OCI-LY1 (cell line): ENCODE results near the gene CHIT1.

Source experiments
- H2AFZ ChIP-seq: fragments of 200-600 bp; sonication (generic), shearing (Covaris generic); 2 replicates; pipeline ENCODE4 v1.6.0; 2014; ENCODE audit warnings: antibody characterized with exemption, mild to moderate bottlenecking, low read length
- H3F3A ChIP-seq: fragments of 200-600 bp; sonication (generic), shearing (Covaris generic); 2 replicates; pipeline ENCODE4 v1.6.0; 2014; ENCODE audit warnings: mild to moderate bottlenecking, antibody characterized with exemption, low read length, moderate library complexity; ENCODE audit not compliant: insufficient read depth
- H3K27ac ChIP-seq: fragments of 200-600 bp; sonication (generic); 2 replicates; pipeline ENCODE4 v1.5.1; 2014; ENCODE audit warnings: low read length, mixed run types, mild to moderate bottlenecking, low read depth; ENCODE audit not compliant: poor library complexity, severe bottlenecking
- H3K27me3 ChIP-seq: fragments of 200-600 bp; sonication (generic); 2 replicates; pipeline ENCODE4 v1.6.0; 2014; ENCODE audit warnings: antibody characterized with exemption, mild to moderate bottlenecking, low read length, moderate library complexity; ENCODE audit not compliant: insufficient read depth
- H3K36me3 ChIP-seq: fragments of 200-600 bp; sonication (generic); 2 replicates; pipeline ENCODE4 v1.6.1; 2014; ENCODE audit warnings: mild to moderate bottlenecking, antibody characterized with exemption, low read length, moderate library complexity, mixed read lengths; ENCODE audit not compliant: insufficient read depth
- H3K4me1 ChIP-seq: fragments of 200-600 bp; sonication (generic); 2 replicates; pipeline ENCODE4 v1.5.1; 2014; ENCODE audit warnings: mild to moderate bottlenecking, low read length, moderate library complexity; ENCODE audit not compliant: insufficient read depth, severe bottlenecking
- H3K4me2 ChIP-seq: fragments of 200-600 bp; sonication (generic), shearing (Covaris generic); 2 replicates; pipeline ENCODE4 v1.6.1; 2014; ENCODE audit warnings: low read length
- H3K4me3 ChIP-seq: fragments of 200-600 bp; sonication (generic); 2 replicates; pipeline ENCODE4 v1.5.1; 2014; ENCODE audit warnings: low read length, low read depth, mild to moderate bottlenecking, mixed read lengths; ENCODE audit not compliant: poor library complexity, severe bottlenecking
- H3K79me2 ChIP-seq: fragments of 200-600 bp; shearing (Covaris generic); 2 replicates; pipeline ENCODE4 v1.6.1; 2016; ENCODE audit warnings: mixed run types, low read length, mixed read lengths; ENCODE audit not compliant: insufficient read depth
- H3K9ac ChIP-seq: fragments of 200-600 bp; sonication (generic), shearing (Covaris generic); 2 replicates; pipeline ENCODE4 v1.6.1; 2014; ENCODE audit warnings: mild to moderate bottlenecking, low read length, mixed read lengths
- H3K9me2 ChIP-seq: fragments of 200-600 bp; sonication (generic), shearing (Covaris generic); 2 replicates; pipeline ENCODE4 v1.6.1; 2014; ENCODE audit warnings: low read depth, mild to moderate bottlenecking, low read length, mixed read lengths
- H3K9me3 ChIP-seq: fragments of 200-600 bp; shearing (Covaris generic); 2 replicates; pipeline ENCODE4 v1.6.1; 2014; ENCODE audit warnings: low read length, mixed read lengths
- H4K20me1 ChIP-seq: fragments of 200-600 bp; sonication (generic), shearing (Covaris generic); 2 replicates; pipeline ENCODE4 v1.6.0; 2016; ENCODE audit warnings: mild to moderate bottlenecking, low read length; ENCODE audit not compliant: insufficient read depth
- CTCF ChIP-seq: fragments of 200-600 bp; sonication (generic), shearing (Covaris generic); IDR thresholded peaks from 2 replicates; pipeline ENCODE4 v1.5.1; 2017; ENCODE audit warnings: mild to moderate bottlenecking, antibody characterized with exemption, low read length, moderate library complexity, mixed read lengths
- EZH2 ChIP-seq: fragments of 200-600 bp; sonication (generic), shearing (Covaris generic); IDR thresholded peaks from 2 replicates; pipeline ENCODE4 v1.8.0; 2017; ENCODE audit warnings: borderline replicate concordance, mixed run types, mild to moderate bottlenecking, antibody characterized with exemption, low read length, moderate library complexity, mixed read lengths

The CHIT1 gene

GRCh38 chr1:203199481-203199815, 30.0 kb downstream of the CHIT1 start:
- no peak overlapping the region for H3K9ac ChIP-seq
- H3K79me2 ChIP-seq = no peaks in the 10 kb centered on the region
- no peak overlapping the region for H3K4me2 ChIP-seq
- no peak overlapping the region for H3K27ac ChIP-seq
- H3K9me3 ChIP-seq = no peaks in the 10 kb centered on the region
- no peaks in the 10 kb centered on the region for H4K20me1 ChIP-seq
- TF ChIP-seq CTCF (no peak), EZH2 (no peak)
- H3F3A ChIP-seq = no peaks in the 10 kb centered on the region
- H3K9me2 ChIP-seq = no peaks in the 10 kb centered on the region
- H3K4me3 ChIP-seq = no peak overlapping the region
- H3K27me3 ChIP-seq = peaks cover 19% of the 10 kb centered on the region
- H3K4me1 ChIP-seq = no peaks in the 10 kb centered on the region
- no peaks in the 10 kb centered on the region for H3K36me3 ChIP-seq
- no peak overlapping the region for H2AFZ ChIP-seq

- no peaks in the 10 kb centered on the region for H3K9me2 ChIP-seq
- no peaks in the 10 kb centered on the region for H3F3A ChIP-seq
- H3K9ac ChIP-seq = no peak overlapping the region
- no peaks in the 10 kb centered on the region for H3K79me2 ChIP-seq
- TF ChIP-seq EZH2 (no peak), CTCF (no peak)
- H3K4me3 ChIP-seq = no peak overlapping the region
- no peaks in the 10 kb centered on the region for H3K4me1 ChIP-seq
- no peaks in the 10 kb centered on the region for H3K36me3 ChIP-seq
- H3K27ac ChIP-seq = no peak overlapping the region
- H3K4me2 ChIP-seq = no peak overlapping the region
- peaks cover 18% of the 10 kb centered on the region for H3K27me3 ChIP-seq
- no peaks in the 10 kb centered on the region for H4K20me1 ChIP-seq
- no peak overlapping the region for H2AFZ ChIP-seq
- no peaks in the 10 kb centered on the region for H3K9me3 ChIP-seq
Measured at GRCh38 chr1:203199002-203199401, 30.5 kb downstream of the CHIT1 start.

- no peaks in the 10 kb centered on the region for H3K79me2 ChIP-seq
- H3K9ac ChIP-seq = no peak overlapping the region
- H3K36me3 ChIP-seq = no peaks in the 10 kb centered on the region
- H3K9me3 ChIP-seq = no peaks in the 10 kb centered on the region
- no peak overlapping the region for H3K4me3 ChIP-seq
- H3K27me3 ChIP-seq = peaks cover 14% of the 10 kb centered on the region
- no peaks in the 10 kb centered on the region for H4K20me1 ChIP-seq
- no peaks in the 10 kb centered on the region for H3F3A ChIP-seq
- TF ChIP-seq CTCF = no peak
- TF ChIP-seq EZH2 = no peak
- H2AFZ ChIP-seq = no peak overlapping the region
- no peak overlapping the region for H3K27ac ChIP-seq
- no peaks in the 10 kb centered on the region for H3K9me2 ChIP-seq
- H3K4me1 ChIP-seq = no peaks in the 10 kb centered on the region
- H3K4me2 ChIP-seq = no peak overlapping the region
Measured at GRCh38 chr1:203197625-203198024, 31.8 kb downstream of the CHIT1 start.
